B cell (primary cell): Measurements from ENCODE around the gene LRRC75B. TPM values are rescaled to one million over a fixed set of nuclear protein-coding genes. Genes with fewer than 3 reads are reported as not detected.
"Not testable (repeated sequence)": the region's sequence is repeated elsewhere in the genome, so short reads cannot be mapped to it uniquely, and the experiment has no call there.

Experiments
- ATAC-seq: fragments of 200-7000 bp; cut with Tn5 transposase; one replicate; pipeline ENCODE4 v1.10.0; 2021; ENCODE audit warnings: low read depth, mild to moderate bottlenecking, moderate number of reproducible peaks, moderate library complexity
- CTCF ChIA-PET: fragments of 350-600 bp; sonication (Branson Sonifier 250); formaldehyde crosslinking; loops from one replicate; lab custom pipeline; 2021; ENCODE audit warnings: antibody characterized with exemption, inconsistent platforms; lab: Charles Lee
- POLR2A ChIA-PET: fragments of 350-600 bp; sonication (Branson Sonifier 250); formaldehyde crosslinking; loops from one replicate; lab custom pipeline; 2021; ENCODE audit warnings: antibody characterized with exemption; lab: Charles Lee
- DNase-seq: peaks from one replicate; pipeline ENCODE4 v3.0.0; 2013
- H2AFZ ChIP-seq: 2 replicates; pipeline ENCODE4 v1.6.1; 2012; ENCODE audit warnings: mild to moderate bottlenecking, low read depth, low read length; ENCODE audit not compliant: insufficient read depth, poor library complexity, severe bottlenecking
- H3K27ac ChIP-seq, 2 donors: 1 replicate in 1 of 2; 2 replicates in 1 of 2; pipeline ENCODE4 v1.5.1; 2012 to 2013; ENCODE audit warnings: low read length in 2 of 2, mild to moderate bottlenecking in 2 of 2, moderate library complexity in 1 of 2
- H3K27me3 ChIP-seq, 4 experiments: fragments of 200-600 bp in 1 of 4; sonication (generic) in 1 of 4; replicated peaks in 1 of 4; 1 replicate in 2 of 4; 2 replicates in 2 of 4; pipeline versions ENCODE4 v1.6.1 to v1.7.0; 2013 to 2016; ENCODE audit warnings: low read length in 3 of 4, mild to moderate bottlenecking in 2 of 4, mixed read lengths in 1 of 4, moderate library complexity in 1 of 4; ENCODE audit not compliant: insufficient read depth in 4 of 4, control insufficient read depth in 3 of 4; ENCODE audit errors: control extremely low read depth in 1 of 4
- H3K36me3 ChIP-seq, 2 experiments: replicated peaks in 1 of 2; 1 replicate in 1 of 2; 2 replicates in 1 of 2; pipeline versions ENCODE4 v1.6.1 to v1.7.1; 2013; ENCODE audit warnings: low read length in 1 of 2; ENCODE audit not compliant: insufficient read depth in 2 of 2, control insufficient read depth in 1 of 2; ENCODE audit errors: control extremely low read depth in 1 of 2, extremely low read depth in 1 of 2
- H3K4me1 ChIP-seq, 2 donors: fragments of 200-600 bp in 1 of 2; sonication (generic) in 1 of 2; 1 replicate in 1 of 2; 2 replicates in 1 of 2; pipeline versions ENCODE4 v1.5.1 to v1.6.1; 2013 to 2017; ENCODE audit warnings: low read length in 2 of 2; ENCODE audit not compliant: control insufficient read depth in 2 of 2, insufficient read depth in 2 of 2
- H3K4me2 ChIP-seq: replicated peaks from 2 replicates; pipeline ENCODE3; 2012; ENCODE audit warnings: mild to moderate bottlenecking, low read depth, low read length; ENCODE audit not compliant: poor library complexity, severe bottlenecking
- H3K4me3 ChIP-seq, 5 experiments: fragments of 200-600 bp in 1 of 5; sonication (generic) in 1 of 5; 1 replicate in 3 of 5; 2 replicates in 2 of 5; pipeline versions ENCODE4 v1.5.1 to v1.7.0; 2011 to 2016; ENCODE audit warnings: low read length in 4 of 5, mild to moderate bottlenecking in 4 of 5, low read depth in 2 of 5, control low read depth in 1 of 5, moderate library complexity in 1 of 5; ENCODE audit not compliant: insufficient read depth in 1 of 5; ENCODE audit errors: control extremely low read depth in 1 of 5, extremely low read depth in 1 of 5
- H3K79me2 ChIP-seq: fragments of 200-600 bp; sonication (generic); one replicate; pipeline ENCODE4 v1.6.0; 2016; ENCODE audit warnings: low read length; ENCODE audit not compliant: control insufficient read depth, insufficient read depth
- H3K9ac ChIP-seq: fragments of 200-600 bp; sonication (generic); 2 replicates; pipeline ENCODE4 v1.6.1; 2017; ENCODE audit warnings: mild to moderate bottlenecking, low read length, moderate library complexity
- H3K9me3 ChIP-seq, 3 donors: one replicate each; pipeline versions ENCODE4 v1.6.1 to v1.7.1; 2013; ENCODE audit warnings: low read length in 2 of 3; ENCODE audit not compliant: control insufficient read depth in 2 of 3, insufficient read depth in 1 of 3; ENCODE audit errors: control extremely low read depth in 1 of 3
- H4K20me1 ChIP-seq: 2 replicates; pipeline ENCODE4 v1.6.0; 2012; ENCODE audit warnings: mild to moderate bottlenecking, low read length; ENCODE audit not compliant: insufficient read depth, control insufficient read depth, poor library complexity, severe bottlenecking
- H3K27ac Mint-ChIP-seq: one replicate; pipeline ENCODE4 v1.8.0; 2021; ENCODE audit warnings: mixed read lengths
- H3K27me3 Mint-ChIP-seq: one replicate; pipeline ENCODE4 v1.8.0; 2021; ENCODE audit warnings: mixed read lengths
- H3K4me1 Mint-ChIP-seq: one replicate; pipeline ENCODE4 v1.8.0; 2021; ENCODE audit warnings: mixed read lengths
- H3K4me3 Mint-ChIP-seq: one replicate; pipeline ENCODE4 v1.8.0; 2021; ENCODE audit warnings: mixed read lengths
- H3K9me3 Mint-ChIP-seq: one replicate; pipeline ENCODE4 v1.8.0; 2022; ENCODE audit warnings: mixed read lengths; ENCODE audit not compliant: insufficient read depth
- EZH2 ChIP-seq: IDR thresholded peaks from 2 replicates; pipeline ENCODE4 v1.6.1; 2012; ENCODE audit warnings: borderline replicate concordance, low read depth, mild to moderate bottlenecking, moderate library complexity, low read length; ENCODE audit not compliant: insufficient read depth, poor library complexity, severe bottlenecking
- WGBS: methylation state at CpG from one replicate; pipeline ENCODE4 v1.1.5; 2013; ENCODE audit warnings: missing lambda C conversion rate; ENCODE audit not compliant: insufficient coverage; 5-methylcytosine and 5-hydroxymethylcytosine counted together
- intact Hi-C: fragments of 100-400 bp; cut with micrococcal nuclease; formaldehyde crosslinking; loops from one replicate; pipeline ENCODE4 v1.10.0; 2022
- polyA plus RNA-seq: library from polyadenylated mRNA; depleted of rRNA; stranded (reverse); fragments of >200 nt; gene quantifications from 2 replicates; pipeline ENCODE4 v1.2.3, GENCODE V29; 2012
- total RNA-seq, 2 donors: library from RNA; stranded (reverse); fragments of 120-200 nt in 1 of 2; gene quantifications; 1 replicate in 1 of 2; 2 replicates in 1 of 2; pipeline versions ENCODE4 v1.2.3 to v1.2.4, GENCODE V29; 2013 to 2022
- TF ChIP-seq, protein P1 (sequence below): fragments of 200-600 bp; IDR thresholded peaks from one replicate; pipeline ENCODE4 v1.8.0; 2022; ENCODE audit warnings: antibody characterized with exemption, mild to moderate bottlenecking

LRRC75B gene
- total and polyA plus RNA-seq, 2 donors (not counting 1 experiment from before 2014, with no cell fraction given), result 1.3 to 3.1 TPM

DNA sequence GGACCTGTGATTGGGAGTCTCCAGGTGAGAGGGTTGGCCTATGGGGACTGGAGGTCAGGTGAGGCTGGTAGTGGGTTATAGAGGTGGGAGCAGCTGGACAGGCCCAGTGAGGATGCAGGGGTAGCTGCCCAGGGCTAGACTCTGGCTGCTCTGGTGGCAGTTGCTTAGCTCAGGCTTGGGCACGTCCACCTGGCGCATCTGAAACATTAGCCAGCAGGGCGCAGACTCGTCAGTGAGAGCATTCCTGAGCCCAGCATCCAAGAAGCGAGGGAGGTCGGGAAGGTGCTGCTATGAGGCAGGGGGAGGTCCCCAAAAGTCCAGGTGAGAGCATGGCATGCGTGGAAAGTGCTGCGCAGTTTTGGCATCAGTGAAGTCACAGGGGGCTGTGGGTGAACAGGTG is 6.6 kb upstream of the LRRC75B start:
- Histone ChIP-seq H4K20me1 (no peaks in the 10 kb centered on the region), H3K27ac (no peak overlapping the region), H3K79me2 (no peaks in the 10 kb centered on the region), H3K4me1 (peaks cover 0 to 9% of the 10 kb centered on the region in 2 donors), H3K4me3 (no peak overlapping the region), H3K9me3 (peaks cover 0 to 3% (median 0%) of the 10 kb centered on the region in 3 donors), H3K36me3 (no peaks in the 10 kb centered on the region), H3K4me2 (no peak overlapping the region), H3K27me3 (no peaks in the 10 kb centered on the region), H3K9ac (no peak overlapping the region), H2AFZ (no peak overlapping the region)
- intact Hi-C loops, result no loop called here
- no peak for TF ChIP-seq EZH2
- TF ChIP-seq, protein P1, sequence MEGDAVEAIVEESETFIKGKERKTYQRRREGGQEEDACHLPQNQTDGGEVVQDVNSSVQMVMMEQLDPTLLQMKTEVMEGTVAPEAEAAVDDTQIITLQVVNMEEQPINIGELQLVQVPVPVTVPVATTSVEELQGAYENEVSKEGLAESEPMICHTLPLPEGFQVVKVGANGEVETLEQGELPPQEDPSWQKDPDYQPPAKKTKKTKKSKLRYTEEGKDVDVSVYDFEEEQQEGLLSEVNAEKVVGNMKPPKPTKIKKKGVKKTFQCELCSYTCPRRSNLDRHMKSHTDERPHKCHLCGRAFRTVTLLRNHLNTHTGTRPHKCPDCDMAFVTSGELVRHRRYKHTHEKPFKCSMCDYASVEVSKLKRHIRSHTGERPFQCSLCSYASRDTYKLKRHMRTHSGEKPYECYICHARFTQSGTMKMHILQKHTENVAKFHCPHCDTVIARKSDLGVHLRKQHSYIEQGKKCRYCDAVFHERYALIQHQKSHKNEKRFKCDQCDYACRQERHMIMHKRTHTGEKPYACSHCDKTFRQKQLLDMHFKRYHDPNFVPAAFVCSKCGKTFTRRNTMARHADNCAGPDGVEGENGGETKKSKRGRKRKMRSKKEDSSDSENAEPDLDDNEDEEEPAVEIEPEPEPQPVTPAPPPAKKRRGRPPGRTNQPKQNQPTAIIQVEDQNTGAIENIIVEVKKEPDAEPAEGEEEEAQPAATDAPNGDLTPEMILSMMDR, result no peak
- Mint-ChIP-seq H3K27me3 (no peaks in the 10 kb centered on the region), H3K4me3 (no peak overlapping the region), H3K4me1 (peaks cover 10% of the 10 kb centered on the region), H3K27ac (no peak overlapping the region), H3K9me3 (no peaks in the 10 kb centered on the region)
- no peak for DNase-seq
- ChIA-PET CTCF (no interaction called here), POLR2A (no interaction called here)
- WGBS, result 85% methylated on average over 7 of the region's 8 CpGs
- ATAC-seq, result no peak

DNA sequence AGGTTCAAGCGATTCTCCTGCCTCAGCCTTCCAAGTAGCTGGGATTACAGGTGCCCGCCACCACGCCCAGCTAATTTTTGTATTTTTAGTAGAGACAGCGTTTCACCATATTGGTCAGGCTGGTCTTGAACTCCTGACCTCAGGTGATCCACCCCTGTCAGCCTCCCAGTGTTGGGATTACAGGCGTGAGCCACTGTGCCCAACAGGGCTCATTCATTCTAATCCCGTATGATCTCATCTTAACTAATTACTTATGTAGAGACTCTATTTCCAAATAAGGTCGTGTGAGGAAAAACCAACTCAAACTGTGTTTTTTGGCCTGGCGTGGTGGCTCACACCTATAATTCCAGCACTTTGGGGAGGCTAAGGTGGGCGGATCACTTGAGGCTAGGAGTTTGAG is 4.2 kb upstream of the LRRC75B start:
- H3K9me3 ChIP-seq, H3K9ac ChIP-seq, H3K27ac ChIP-seq, DNase-seq, H3K79me2 ChIP-seq, H2AFZ ChIP-seq, H3K4me3 Mint-ChIP-seq, H3K36me3 ChIP-seq, H3K4me1 Mint-ChIP-seq, ATAC-seq, CTCF ChIA-PET, H3K27me3 Mint-ChIP-seq, H3K4me3 ChIP-seq, POLR2A ChIA-PET, H3K9me3 Mint-ChIP-seq, H4K20me1 ChIP-seq, H3K4me2 ChIP-seq, intact Hi-C loops, H3K27ac Mint-ChIP-seq: not testable (repeated sequence)
- Histone ChIP-seq H3K4me1 (peaks cover 1 to 15% of the 10 kb centered on the region in 2 donors), H3K27me3 (peaks cover 0 to 12% (median 0%) of the 10 kb centered on the region in 4 experiments)
- WGBS, result 53% methylated on average over 3 of the region's 9 CpGs
